BLaER1 treated with 17β-estradiol and CSF1 and Interleukin-3, amounts not matched to agents 10 nM and 100 nM (cell line): ENCODE results near the gene C1orf105.
A peak's percentile ranks its signal among the peaks of the same experiment; 100 is the strongest.

ENCODE experiments used
- H3K27ac ChIP-seq, 11 experiments: shearing (Covaris generic); formaldehyde crosslinking; 2 replicates each; pipeline ENCODE4 v1.8.1; 2022
- H3K27me3 ChIP-seq, 11 experiments: shearing (Covaris generic); formaldehyde crosslinking; 2 replicates each; pipeline ENCODE4 v1.8.1; 2022
- H3K36me3 ChIP-seq, 11 experiments: shearing (Covaris generic); formaldehyde crosslinking; 2 replicates each; pipeline ENCODE4 v1.8.1; 2022
- H3K4me1 ChIP-seq, 10 experiments: shearing (Covaris generic); formaldehyde crosslinking; 2 replicates each; pipeline ENCODE4 v1.8.1; 2022
- H3K4me2 ChIP-seq, 11 experiments: shearing (Covaris generic); formaldehyde crosslinking; 2 replicates each; pipeline ENCODE4 v1.8.1; 2022
- H3K4me3 ChIP-seq, 10 experiments: shearing (Covaris generic); formaldehyde crosslinking; 2 replicates each; pipeline ENCODE4 v1.8.1; 2022
- H3K9ac ChIP-seq, 11 experiments: shearing (Covaris generic); formaldehyde crosslinking; 2 replicates each; pipeline ENCODE4 v1.8.1; 2022
- H3K9me3 ChIP-seq, 11 experiments: shearing (Covaris generic); formaldehyde crosslinking; replicated peaks in 1 of 11; 2 replicates each; pipeline ENCODE4 v1.8.1; 2022
- H4K20me1 ChIP-seq, 11 experiments: shearing (Covaris generic); formaldehyde crosslinking; 2 replicates each; pipeline ENCODE4 v1.8.1; 2022
- Cebpa-rat ChIP-seq, 11 experiments: shearing (Covaris generic); IDR thresholded peaks; 2 replicates each; pipeline ENCODE4 v1.8.1; 2022

The C1orf105 gene

DNA sequence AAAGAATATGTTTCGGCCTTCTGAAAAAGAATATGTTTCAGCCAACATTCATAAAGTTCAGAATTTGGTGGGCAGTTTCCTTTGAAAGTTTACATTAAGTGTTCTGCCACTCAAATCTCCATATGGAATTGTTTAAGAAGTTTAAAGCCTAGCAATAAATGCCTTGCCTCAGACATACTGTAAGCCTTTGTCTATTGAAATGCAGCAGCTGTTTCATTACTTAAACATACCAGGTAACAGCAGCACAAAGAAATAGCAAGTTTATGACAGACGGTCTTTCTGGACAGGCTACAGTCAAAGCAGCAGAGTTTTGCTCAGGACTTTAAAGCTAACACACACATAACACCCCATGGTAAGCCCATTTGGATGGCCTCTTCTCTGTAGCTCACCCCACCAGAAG is 38.5 kb upstream of the C1orf105 start:
- Histone ChIP-seq H3K9ac (no peak overlapping the region), H3K27ac (peak overlapping the region in 1 of 11 experiments; percentile 19; a peak in 2 of 22 replicates), H3K4me1 (peaks cover 9 to 73% (median 53%) of the 10 kb centered on the region in 10 experiments), H4K20me1 (no peaks in the 10 kb centered on the region), H3K36me3 (no peaks in the 10 kb centered on the region), H3K27me3 (no peaks in the 10 kb centered on the region), H3K4me2 (peak overlapping the region in 7 of 11 experiments; percentile 7 to 82 (median 70); a peak in 7 of 22 replicates), H3K4me3 (no peak overlapping the region), H3K9me3 (no peaks in the 10 kb centered on the region)
- no peak for TF ChIP-seq Cebpa-rat (IDR thresholded peaks at IDR 0.05)

GRCh38 chr1:172382406-172382805 is 38.1 kb upstream of the C1orf105 start:
- no peaks in the 10 kb centered on the region for H3K27me3 ChIP-seq
- TF ChIP-seq Cebpa-rat (IDR thresholded peaks at IDR 0.05): no peak
- H4K20me1 ChIP-seq: no peaks in the 10 kb centered on the region
- 0 out of 22 replicates have a peak overlapping the region, but pooled peaks of 1 of the 11 experiments have one; percentile 19 for H3K27ac ChIP-seq
- H3K4me2 ChIP-seq: peak overlapping the region in 5 of 11 experiments; percentile 7 to 80 (median 67); a peak in 2 of 22 replicates
- no peaks in the 10 kb centered on the region; a peak in 1 of 22 replicates for H3K9me3 ChIP-seq
- no peak overlapping the region for H3K4me3 ChIP-seq
- H3K9ac ChIP-seq: no peak overlapping the region
- H3K4me1 ChIP-seq: peaks cover 9 to 69% (median 48%) of the 10 kb centered on the region in 10 experiments
- H3K36me3 ChIP-seq: no peaks in the 10 kb centered on the region

DNA sequence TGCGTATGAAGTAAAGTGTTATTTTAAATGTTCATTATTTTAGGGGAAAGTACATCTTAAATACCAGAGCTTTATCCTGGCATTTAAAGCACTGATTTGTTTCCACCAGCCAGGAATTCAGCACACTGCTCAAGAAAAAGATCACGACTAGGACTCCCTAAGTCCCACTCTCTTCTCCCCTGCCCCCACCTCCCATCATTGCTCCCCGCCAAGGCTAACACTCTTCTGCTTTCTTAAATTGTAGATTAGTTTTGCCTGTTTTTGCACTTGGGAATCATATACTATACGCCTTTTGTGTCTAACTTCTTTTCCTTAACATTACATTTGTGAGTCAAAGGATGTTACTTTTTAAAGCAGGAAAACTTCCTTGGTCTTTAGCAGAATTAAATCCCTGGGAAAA is 37.5 kb upstream of the C1orf105 start:
- Histone ChIP-seq H3K36me3 (no peaks in the 10 kb centered on the region), H3K9ac (no peak overlapping the region; a peak in 1 of 22 replicates), H3K4me3 (no peak overlapping the region), H3K4me1 (peaks cover 9 to 63% (median 43%) of the 10 kb centered on the region in 10 experiments), H4K20me1 (no peaks in the 10 kb centered on the region), H3K27me3 (no peaks in the 10 kb centered on the region), H3K9me3 (peaks cover 0 to 6% (median 0%) of the 10 kb centered on the region in 11 experiments; a peak in 1 of 22 replicates), H3K4me2 (peak overlapping the region; percentile 4 to 67 (median 24); a peak in 12 of 22 replicates), H3K27ac (no peak overlapping the region)
- no peak for TF ChIP-seq Cebpa-rat (IDR thresholded peaks at IDR 0.05)

DNA sequence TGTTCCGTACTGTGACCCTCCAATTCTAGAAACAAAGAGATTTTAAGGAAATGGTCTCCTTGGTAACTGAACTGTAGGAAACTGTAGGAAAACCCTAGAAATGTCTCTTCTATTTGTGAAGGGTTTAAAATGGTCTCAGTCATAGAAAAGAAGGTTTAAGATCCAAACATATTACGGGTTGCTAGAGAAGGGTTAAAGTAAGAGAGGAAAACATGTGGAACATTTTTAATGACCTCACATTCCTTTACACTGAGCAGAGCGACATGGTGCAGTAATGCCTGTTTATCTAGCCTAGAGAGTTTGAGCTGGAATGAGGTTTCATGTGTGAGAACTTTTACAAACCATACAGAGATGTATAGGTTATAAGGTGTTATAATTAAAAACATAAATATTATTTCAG is 36.9 kb upstream of the C1orf105 start:
- H3K4me3 ChIP-seq: no peak overlapping the region
- H3K4me2 ChIP-seq: peak overlapping the region; percentile 4 to 67 (median 24); a peak in 14 of 22 replicates
- no peaks in the 10 kb centered on the region for H3K36me3 ChIP-seq
- H3K27ac ChIP-seq: no peak overlapping the region
- H3K4me1 ChIP-seq: peaks cover 9 to 62% (median 42%) of the 10 kb centered on the region in 10 experiments
- no peaks in the 10 kb centered on the region for H4K20me1 ChIP-seq
- no peak for TF ChIP-seq Cebpa-rat (IDR thresholded peaks at IDR 0.05)
- H3K9ac ChIP-seq: no peak overlapping the region; a peak in 1 of 22 replicates
- no peaks in the 10 kb centered on the region for H3K27me3 ChIP-seq
- peaks cover 0 to 7% (median 0%) of the 10 kb centered on the region in 11 experiments; a peak in 1 of 22 replicates for H3K9me3 ChIP-seq

DNA sequence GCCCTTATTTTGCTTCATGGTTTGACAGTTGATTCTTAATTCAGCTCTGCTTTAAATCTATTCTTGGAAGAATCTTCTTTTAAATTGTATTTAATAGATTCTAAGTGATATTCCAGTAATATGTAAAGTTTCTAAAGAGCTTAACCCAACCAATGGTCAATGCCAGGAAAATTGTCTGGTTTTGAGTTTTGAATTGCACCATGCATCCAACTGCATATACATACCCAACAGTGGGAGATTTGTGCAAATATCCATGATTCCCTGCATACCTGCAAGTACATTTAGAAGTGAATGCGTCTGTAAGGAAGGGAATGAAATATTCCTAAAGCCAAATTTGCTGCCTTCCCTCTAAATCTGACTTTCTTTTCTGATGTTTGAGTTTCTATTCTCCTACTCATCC is 35.8 kb upstream of the C1orf105 start:
- Histone ChIP-seq H3K4me3 (no peak overlapping the region), H3K9ac (no peak overlapping the region), H4K20me1 (no peaks in the 10 kb centered on the region), H3K4me2 (no peak overlapping the region), H3K4me1 (peaks cover 9 to 63% (median 38%) of the 10 kb centered on the region in 10 experiments), H3K27me3 (no peaks in the 10 kb centered on the region), H3K36me3 (no peaks in the 10 kb centered on the region), H3K9me3 (peaks cover 0 to 7% (median 0%) of the 10 kb centered on the region in 11 experiments; a peak in 1 of 22 replicates), H3K27ac (no peak overlapping the region)
- TF ChIP-seq Cebpa-rat (IDR thresholded peaks at IDR 0.05): no peak

GRCh38 chr1:172386046-172386445 is 34.4 kb upstream of the C1orf105 start:
- Histone ChIP-seq H3K27me3 (no peaks in the 10 kb centered on the region), H3K9ac (no peak overlapping the region), H3K4me2 (no peak overlapping the region), H3K9me3 (peaks cover 0 to 7% (median 0%) of the 10 kb centered on the region in 11 experiments; a peak in 1 of 22 replicates), H3K27ac (no peak overlapping the region), H3K4me3 (no peak overlapping the region), H4K20me1 (no peaks in the 10 kb centered on the region), H3K36me3 (no peaks in the 10 kb centered on the region), H3K4me1 (peaks cover 12 to 64% (median 36%) of the 10 kb centered on the region in 10 experiments)
- TF ChIP-seq Cebpa-rat (IDR thresholded peaks at IDR 0.05): no peak

DNA sequence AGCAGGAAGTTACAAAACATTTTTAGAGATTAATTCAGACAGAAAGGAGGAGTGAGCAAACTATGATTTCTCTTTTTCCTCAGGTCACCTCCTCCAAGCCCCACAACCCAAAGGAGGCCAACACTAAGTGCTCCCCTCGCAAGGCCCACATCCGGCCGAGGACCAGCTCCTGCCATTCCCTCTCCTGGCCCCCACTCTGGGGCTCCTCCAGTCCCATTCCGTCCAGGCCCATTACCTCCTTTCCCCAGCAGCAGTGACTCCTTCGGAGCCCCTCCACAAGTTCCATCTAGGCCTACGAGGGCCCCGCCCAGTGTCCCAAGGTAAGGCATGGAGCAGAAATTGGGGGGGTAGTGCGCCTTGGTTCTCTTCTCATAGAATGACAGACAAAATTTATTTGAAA is 32.0 kb upstream of the C1orf105 start:
- H4K20me1 ChIP-seq: no peaks in the 10 kb centered on the region
- H3K4me3 ChIP-seq: no peak overlapping the region
- H3K9ac ChIP-seq: no peak overlapping the region
- H3K36me3 ChIP-seq: no peaks in the 10 kb centered on the region
- peaks cover 13 to 64% (median 23%) of the 10 kb centered on the region in 10 experiments for H3K4me1 ChIP-seq
- H3K27me3 ChIP-seq: no peaks in the 10 kb centered on the region
- H3K4me2 ChIP-seq: peak overlapping the region in 2 of 11 experiments; percentile 47 to 61; a peak in 4 of 22 replicates
- H3K27ac ChIP-seq: no peak overlapping the region
- H3K9me3 ChIP-seq: peaks cover 0 to 7% (median 0%) of the 10 kb centered on the region in 11 experiments; a peak in 1 of 22 replicates
- TF ChIP-seq Cebpa-rat (IDR thresholded peaks at IDR 0.05): no peak

- peak overlapping the region; percentile 42 to 90 (median 69) for H3K4me2 ChIP-seq
- H3K27ac ChIP-seq: peak overlapping the region in 4 of 11 experiments; percentile 55 to 89 (median 82); a peak in 7 of 22 replicates
- H3K4me1 ChIP-seq: peaks cover 26 to 71% (median 36%) of the 10 kb centered on the region in 10 experiments
- peaks cover 0 to 7% (median 0%) of the 10 kb centered on the region in 11 experiments; a peak in 1 of 22 replicates for H3K9me3 ChIP-seq
- no peaks in the 10 kb centered on the region for H3K27me3 ChIP-seq
- no peaks in the 10 kb centered on the region for H4K20me1 ChIP-seq
- H3K4me3 ChIP-seq: peak overlapping the region in 1 of 10 experiments; percentile 23; a peak in 1 of 20 replicates
- peak overlapping the region in 3 of 11 experiments; percentile 65 to 76 (median 73); a peak in 3 of 22 replicates for H3K9ac ChIP-seq
- H3K36me3 ChIP-seq: no peaks in the 10 kb centered on the region
- no peak for TF ChIP-seq Cebpa-rat (IDR thresholded peaks at IDR 0.05)
These were observed 30.2 kb upstream of the C1orf105 start for GRCh38 chr1:172390301-172390682.

DNA sequence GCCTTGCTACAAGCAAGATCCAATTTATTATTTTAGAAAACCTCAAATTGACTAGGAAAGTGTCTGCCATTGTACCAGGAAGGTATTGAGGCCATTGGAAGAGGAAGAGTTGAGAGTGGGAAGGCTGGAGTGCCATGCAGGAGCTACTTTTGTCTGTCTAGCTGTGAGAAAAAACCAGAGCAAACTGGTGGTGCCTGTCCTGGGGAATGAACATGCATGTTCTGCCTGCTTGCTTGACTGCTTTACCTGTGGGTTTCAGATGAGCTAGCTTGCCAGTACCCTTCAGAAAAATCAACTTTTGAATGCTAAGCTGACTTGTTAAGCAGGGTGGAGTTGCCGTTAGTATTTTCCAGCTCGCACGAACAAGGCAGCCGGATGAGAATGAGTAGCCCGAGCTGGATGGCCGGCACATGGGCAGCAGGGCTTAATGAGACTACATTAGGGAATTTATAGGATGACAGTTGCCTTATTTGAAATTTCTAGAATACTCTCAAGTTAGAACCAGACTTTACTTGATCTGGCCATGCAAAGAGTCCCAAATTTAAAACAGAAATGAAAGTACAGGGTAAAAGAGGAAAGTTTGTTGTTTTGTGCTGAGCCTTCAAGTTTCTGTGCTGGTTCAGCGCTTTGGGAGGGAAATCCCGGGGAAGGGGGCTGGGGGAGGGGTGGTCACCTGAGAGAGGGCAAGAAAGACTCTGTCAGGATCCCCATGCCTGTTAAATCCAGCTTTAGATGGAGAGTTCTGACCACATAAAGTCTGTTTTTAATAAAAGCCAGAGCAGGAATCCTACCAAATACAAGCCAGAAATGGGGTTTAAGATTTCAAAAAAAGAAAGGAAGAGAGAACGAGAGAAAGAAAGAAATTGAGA is 29.6 kb upstream of the C1orf105 start:
- Histone ChIP-seq H4K20me1 (no peaks in the 10 kb centered on the region), H3K9ac (peak overlapping the region in 4 of 11 experiments; percentile 42 to 76 (median 69); a peak in 6 of 22 replicates), H3K9me3 (peaks cover 0 to 7% (median 0%) of the 10 kb centered on the region in 11 experiments; a peak in 1 of 22 replicates), H3K4me3 (peak overlapping the region in 3 of 10 experiments; percentile 23 to 36 (median 31); a peak in 4 of 20 replicates), H3K27ac (peak overlapping the region in 5 of 11 experiments; percentile 31 to 89 (median 80); a peak in 8 of 22 replicates), H3K4me1 (peaks cover 26 to 76% (median 36%) of the 10 kb centered on the region in 10 experiments), H3K4me2 (peak overlapping the region; percentile 42 to 90 (median 69)), H3K36me3 (no peaks in the 10 kb centered on the region), H3K27me3 (no peaks in the 10 kb centered on the region)
- no peak for TF ChIP-seq Cebpa-rat (IDR thresholded peaks at IDR 0.05)
